ENCODE results near the gene SOCS1. TPM values are rescaled to one million over a fixed set of nuclear protein-coding genes. Genes with fewer than 3 reads are reported as not detected.

Gene SOCS1
- polyA plus RNA-seq, 1 donor from 2014 or later: not detected

DNA sequence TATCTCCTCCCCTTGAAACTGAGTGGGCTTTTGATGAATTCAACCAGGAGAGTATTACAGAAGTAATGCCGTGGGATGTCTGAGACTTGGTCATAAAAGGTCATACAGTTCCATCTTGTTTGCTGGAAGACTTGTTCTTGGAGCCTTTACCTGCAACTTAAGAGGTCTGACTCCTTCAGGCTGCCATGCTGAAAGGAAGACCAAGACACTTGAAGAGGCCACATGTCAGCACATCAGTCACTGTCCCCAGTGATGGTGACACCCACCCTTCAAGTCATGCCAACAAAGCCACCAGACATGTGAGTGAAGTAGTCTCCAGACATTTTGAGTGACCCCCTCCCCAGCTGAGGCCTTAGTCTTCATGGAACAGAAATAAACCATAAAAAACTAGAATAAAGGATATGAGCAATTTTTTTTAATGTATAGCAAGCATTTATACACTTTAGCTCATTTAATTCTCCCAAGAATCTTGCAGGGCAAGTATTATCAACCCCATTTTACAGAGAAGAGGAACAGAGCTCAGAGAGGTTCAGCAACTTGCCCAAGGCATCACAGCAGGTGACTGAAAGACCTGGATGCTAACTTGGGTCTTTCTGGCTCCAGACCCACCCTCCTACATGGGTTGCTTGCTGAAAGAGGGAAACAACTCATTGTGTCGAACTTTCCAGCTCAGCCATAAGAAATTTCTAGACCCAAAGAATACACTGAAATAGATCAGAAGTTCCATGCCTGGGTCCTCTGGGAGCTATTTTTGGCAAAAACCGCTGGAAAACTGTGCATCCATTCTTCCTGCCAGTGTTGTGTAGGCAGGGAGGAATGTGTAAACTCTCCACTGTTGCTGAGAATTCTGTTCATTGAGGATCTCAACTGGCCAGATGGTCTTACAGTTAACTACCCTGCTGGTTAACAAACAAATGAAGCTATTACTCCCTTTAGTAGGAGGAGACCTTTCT is 38.1 kb downstream of the SOCS1 start:
- Histone ChIP-seq H3K4me2 (ENCODE audit: low read length) (no peak overlapping the region), H2AFZ (ENCODE audit: low read depth, low read length) (no peak overlapping the region), H4K20me1 (ENCODE audit: insufficient read depth) (no peaks in the 10 kb centered on the region), H3K9ac (ENCODE audit: low read length) (no peak overlapping the region), H3K4me3 (ENCODE audit: low read length) (no peak overlapping the region), H3K27ac (ENCODE audit: low read length) (no peak overlapping the region), H3F3A (ENCODE audit: insufficient read depth, low read length, poor library complexity, severe bottlenecking) (no peaks in the 10 kb centered on the region), H3K9me2 (ENCODE audit: insufficient read depth, low read length) (no peaks in the 10 kb centered on the region), H3K36me3 (ENCODE audit: insufficient read depth, low read length) (no peaks in the 10 kb centered on the region), H3K9me3 (ENCODE audit: low read length) (no peaks in the 10 kb centered on the region), H3K27me3 (ENCODE audit: insufficient read depth, low read depth, low read length) (no peaks in the 10 kb centered on the region), H3K79me2 (replicated peaks; ENCODE audit: insufficient read depth, low read length) (no peaks in the 10 kb centered on the region)
- no peak for TF ChIP-seq POLR2AphosphoS5 (IDR thresholded peaks at IDR 0.05)
- TF ChIP-seq, protein P1, sequence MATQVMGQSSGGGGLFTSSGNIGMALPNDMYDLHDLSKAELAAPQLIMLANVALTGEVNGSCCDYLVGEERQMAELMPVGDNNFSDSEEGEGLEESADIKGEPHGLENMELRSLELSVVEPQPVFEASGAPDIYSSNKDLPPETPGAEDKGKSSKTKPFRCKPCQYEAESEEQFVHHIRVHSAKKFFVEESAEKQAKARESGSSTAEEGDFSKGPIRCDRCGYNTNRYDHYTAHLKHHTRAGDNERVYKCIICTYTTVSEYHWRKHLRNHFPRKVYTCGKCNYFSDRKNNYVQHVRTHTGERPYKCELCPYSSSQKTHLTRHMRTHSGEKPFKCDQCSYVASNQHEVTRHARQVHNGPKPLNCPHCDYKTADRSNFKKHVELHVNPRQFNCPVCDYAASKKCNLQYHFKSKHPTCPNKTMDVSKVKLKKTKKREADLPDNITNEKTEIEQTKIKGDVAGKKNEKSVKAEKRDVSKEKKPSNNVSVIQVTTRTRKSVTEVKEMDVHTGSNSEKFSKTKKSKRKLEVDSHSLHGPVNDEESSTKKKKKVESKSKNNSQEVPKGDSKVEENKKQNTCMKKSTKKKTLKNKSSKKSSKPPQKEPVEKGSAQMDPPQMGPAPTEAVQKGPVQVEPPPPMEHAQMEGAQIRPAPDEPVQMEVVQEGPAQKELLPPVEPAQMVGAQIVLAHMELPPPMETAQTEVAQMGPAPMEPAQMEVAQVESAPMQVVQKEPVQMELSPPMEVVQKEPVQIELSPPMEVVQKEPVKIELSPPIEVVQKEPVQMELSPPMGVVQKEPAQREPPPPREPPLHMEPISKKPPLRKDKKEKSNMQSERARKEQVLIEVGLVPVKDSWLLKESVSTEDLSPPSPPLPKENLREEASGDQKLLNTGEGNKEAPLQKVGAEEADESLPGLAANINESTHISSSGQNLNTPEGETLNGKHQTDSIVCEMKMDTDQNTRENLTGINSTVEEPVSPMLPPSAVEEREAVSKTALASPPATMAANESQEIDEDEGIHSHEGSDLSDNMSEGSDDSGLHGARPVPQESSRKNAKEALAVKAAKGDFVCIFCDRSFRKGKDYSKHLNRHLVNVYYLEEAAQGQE (IDR thresholded peaks at IDR 0.05; ENCODE audit: borderline replicate concordance): no peak
- TF ChIP-seq, protein P2, sequence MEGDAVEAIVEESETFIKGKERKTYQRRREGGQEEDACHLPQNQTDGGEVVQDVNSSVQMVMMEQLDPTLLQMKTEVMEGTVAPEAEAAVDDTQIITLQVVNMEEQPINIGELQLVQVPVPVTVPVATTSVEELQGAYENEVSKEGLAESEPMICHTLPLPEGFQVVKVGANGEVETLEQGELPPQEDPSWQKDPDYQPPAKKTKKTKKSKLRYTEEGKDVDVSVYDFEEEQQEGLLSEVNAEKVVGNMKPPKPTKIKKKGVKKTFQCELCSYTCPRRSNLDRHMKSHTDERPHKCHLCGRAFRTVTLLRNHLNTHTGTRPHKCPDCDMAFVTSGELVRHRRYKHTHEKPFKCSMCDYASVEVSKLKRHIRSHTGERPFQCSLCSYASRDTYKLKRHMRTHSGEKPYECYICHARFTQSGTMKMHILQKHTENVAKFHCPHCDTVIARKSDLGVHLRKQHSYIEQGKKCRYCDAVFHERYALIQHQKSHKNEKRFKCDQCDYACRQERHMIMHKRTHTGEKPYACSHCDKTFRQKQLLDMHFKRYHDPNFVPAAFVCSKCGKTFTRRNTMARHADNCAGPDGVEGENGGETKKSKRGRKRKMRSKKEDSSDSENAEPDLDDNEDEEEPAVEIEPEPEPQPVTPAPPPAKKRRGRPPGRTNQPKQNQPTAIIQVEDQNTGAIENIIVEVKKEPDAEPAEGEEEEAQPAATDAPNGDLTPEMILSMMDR (IDR thresholded peaks at IDR 0.05; ENCODE audit: poor library complexity, severe bottlenecking): no peak
- no peak for TF ChIP-seq EZH2 (IDR thresholded peaks at IDR 0.05; ENCODE audit: borderline replicate concordance, insufficient read depth, low read length, poor library complexity, severe bottlenecking)

DNA sequence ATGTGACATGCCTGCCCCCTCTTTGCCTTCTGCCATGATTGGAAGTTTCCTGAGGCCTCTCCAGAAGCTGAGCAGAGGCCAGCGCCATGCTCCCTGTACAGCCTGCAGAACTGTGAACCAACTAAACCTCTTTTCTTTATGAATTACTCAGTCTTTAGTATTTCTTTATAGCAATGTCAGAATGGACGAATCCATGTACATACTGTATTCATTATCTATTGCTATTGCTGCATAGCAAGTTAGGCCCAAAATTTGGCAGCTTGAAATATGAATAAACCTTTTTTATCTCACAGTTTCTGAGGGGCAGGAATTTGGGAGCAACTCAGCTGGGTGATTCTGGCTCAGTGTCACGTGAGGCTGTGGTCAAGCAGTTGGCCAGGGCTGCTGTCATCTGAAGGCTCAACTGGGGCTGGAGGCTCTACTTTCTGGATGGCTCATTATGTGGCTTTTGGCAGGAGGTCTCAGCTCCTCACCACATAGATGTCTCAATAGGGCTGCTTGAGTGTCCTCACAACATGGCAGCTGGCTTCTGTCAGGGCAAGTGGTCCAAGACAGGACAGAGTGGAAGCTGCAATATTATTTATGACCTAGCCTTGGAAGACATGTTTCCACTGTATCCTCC is 40.0 kb downstream of the SOCS1 start:
- no peaks in the 10 kb centered on the region for H3K9me3 ChIP-seq (ENCODE audit: low read length)
- no peaks in the 10 kb centered on the region for H4K20me1 ChIP-seq (ENCODE audit: insufficient read depth)
- no peak overlapping the region for H3K4me2 ChIP-seq (ENCODE audit: low read length)
- no peaks in the 10 kb centered on the region for H3K9me2 ChIP-seq (ENCODE audit: insufficient read depth, low read length)
- no peak overlapping the region for H3K4me3 ChIP-seq (ENCODE audit: low read length)
- no peaks in the 10 kb centered on the region for H3F3A ChIP-seq (ENCODE audit: insufficient read depth, low read length, poor library complexity, severe bottlenecking)
- H3K79me2 ChIP-seq (replicated peaks; ENCODE audit: insufficient read depth, low read length): no peaks in the 10 kb centered on the region
- no peak overlapping the region for H3K27ac ChIP-seq (ENCODE audit: low read length)
- no peak for TF ChIP-seq EP300 (conservative IDR thresholded peaks at IDR 0.05; ENCODE audit: poor library complexity, severe bottlenecking)
- TF ChIP-seq, protein P2 (IDR thresholded peaks at IDR 0.05; ENCODE audit: poor library complexity, severe bottlenecking): no peak
- TF ChIP-seq MXI1 (conservative IDR thresholded peaks at IDR 0.05; ENCODE audit: poor library complexity, severe bottlenecking): no peak
- TF ChIP-seq TAF1 (IDR thresholded peaks at IDR 0.05; ENCODE audit: low read depth): no peak
- no peak for TF ChIP-seq EZH2 (IDR thresholded peaks at IDR 0.05; ENCODE audit: borderline replicate concordance, insufficient read depth, low read length, poor library complexity, severe bottlenecking)
- TF ChIP-seq RAD21 (conservative IDR thresholded peaks at IDR 0.05): no peak
- TF ChIP-seq, protein P1 (IDR thresholded peaks at IDR 0.05; ENCODE audit: borderline replicate concordance): no peak
- TF ChIP-seq SMC3 (conservative IDR thresholded peaks at IDR 0.05; ENCODE audit: poor library complexity): no peak
- TF ChIP-seq POLR2AphosphoS5 (IDR thresholded peaks at IDR 0.05): no peak
- no peaks in the 10 kb centered on the region for H3K27me3 ChIP-seq (ENCODE audit: insufficient read depth, low read depth, low read length)
- no peaks in the 10 kb centered on the region for H3K36me3 ChIP-seq (ENCODE audit: insufficient read depth, low read length)
- no peak overlapping the region for H2AFZ ChIP-seq (ENCODE audit: low read depth, low read length)
- no peak overlapping the region for H3K9ac ChIP-seq (ENCODE audit: low read length)
